NCI-H1105 (cell line): ENCODE data around the gene LRP1B.
"Not testable (repeated sequence)": the region's sequence is repeated elsewhere in the genome, so short reads cannot be mapped to it uniquely, and the experiment has no call there.

Experiments used
- DNase-seq: peaks from one replicate; lab custom pipeline; 2025; lab: John Stamatoyannopoulos, UW

LRP1B gene

DNA sequence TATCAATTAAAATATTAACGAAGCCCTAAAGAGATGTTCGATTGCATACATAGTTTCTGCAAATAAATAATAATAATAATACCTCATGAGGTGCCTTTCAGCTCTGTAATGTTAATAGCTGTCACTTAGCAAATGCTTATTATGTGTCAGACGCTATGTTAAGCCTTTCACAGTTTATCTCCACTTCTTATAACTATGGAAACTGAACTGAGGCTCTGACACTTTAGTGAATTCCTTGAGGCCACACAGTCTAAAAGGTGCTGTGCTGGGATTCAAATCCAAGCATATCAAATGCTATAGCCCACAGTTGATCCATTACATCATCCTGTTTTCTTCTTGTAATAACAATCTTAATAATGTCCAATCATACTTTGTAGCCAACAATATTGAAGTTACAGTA, 1779.1 kb downstream of the LRP1B start:
- DNase-seq: no peak

DNA sequence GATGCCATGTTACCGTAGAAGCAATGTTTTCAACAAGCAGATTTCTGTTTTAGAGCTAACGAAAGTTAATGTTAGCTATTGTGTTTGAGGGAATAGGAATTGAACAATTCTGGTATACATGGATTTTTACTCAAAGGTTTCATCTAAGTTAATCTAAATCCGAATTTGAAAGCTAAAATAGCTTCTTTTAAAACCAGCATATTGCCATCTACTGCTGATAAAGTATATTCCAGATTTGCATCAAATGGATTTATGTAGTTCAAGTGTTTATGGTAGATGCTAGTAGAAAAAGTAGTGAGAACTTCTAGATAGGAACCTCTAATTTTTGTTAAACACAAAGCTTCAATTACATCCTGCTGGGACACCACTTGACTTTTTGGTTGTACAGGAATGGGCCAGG, 1781.1 kb downstream of the LRP1B start:
- no peak for DNase-seq

DNA sequence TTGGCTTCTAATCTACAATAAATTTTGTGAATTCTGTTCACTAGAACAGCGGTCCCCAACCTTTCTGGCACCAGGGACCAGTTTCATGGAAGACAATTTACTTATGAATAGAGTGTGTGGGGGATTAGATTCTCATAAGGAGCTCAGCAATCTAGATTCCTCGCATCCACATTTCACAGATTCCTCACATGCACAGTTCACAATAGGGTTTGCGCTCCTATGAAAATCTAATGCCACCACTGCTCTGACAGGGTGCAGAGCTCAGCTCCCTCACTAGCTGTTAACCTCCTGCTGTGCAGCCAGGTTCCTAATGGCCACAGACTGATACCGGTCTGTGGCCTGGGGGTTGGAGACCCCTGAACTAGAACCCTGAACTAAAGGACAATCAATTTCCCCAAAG, 1782.0 kb downstream of the LRP1B start:
- no peak for DNase-seq

DNA sequence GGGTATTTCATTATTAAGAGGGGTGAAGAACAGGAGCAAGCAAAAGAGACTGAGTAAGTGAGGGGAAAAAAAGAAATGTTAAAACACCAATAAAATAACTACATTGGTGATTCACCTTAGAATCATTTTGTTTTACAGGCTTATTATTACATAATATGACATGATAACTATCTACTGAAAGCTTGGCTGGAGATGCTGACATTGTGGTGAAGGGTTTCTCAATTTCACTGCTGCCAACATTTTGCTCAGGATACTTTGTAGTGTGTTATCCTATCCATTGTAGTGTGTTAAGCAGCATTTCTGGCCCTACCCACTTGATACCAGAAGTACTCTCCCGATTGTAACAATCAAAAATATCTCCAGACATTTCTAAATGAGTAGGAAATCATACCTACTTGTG, 1786.0 kb downstream of the LRP1B start:
- no peak for DNase-seq

DNA sequence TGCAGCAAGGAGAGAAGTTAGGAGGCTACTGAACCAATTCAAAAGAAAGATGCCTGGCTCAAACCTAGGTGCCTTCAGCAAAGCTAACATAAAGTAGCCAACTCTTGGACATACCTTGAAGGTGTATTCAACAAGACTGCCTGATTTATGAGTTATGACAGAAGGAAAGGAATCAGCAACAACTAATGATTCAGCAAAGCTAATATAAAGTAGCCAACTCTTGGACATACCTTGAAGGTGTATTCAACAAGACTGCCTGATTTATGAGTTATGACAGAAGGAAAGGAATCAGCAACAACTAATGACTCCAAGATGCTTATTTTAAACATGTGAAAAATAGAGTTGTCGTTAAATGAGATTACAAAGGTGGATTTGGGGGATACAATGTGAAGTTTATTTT, 1786.5 kb downstream of the LRP1B start:
- not testable (repeated sequence) for DNase-seq

DNA sequence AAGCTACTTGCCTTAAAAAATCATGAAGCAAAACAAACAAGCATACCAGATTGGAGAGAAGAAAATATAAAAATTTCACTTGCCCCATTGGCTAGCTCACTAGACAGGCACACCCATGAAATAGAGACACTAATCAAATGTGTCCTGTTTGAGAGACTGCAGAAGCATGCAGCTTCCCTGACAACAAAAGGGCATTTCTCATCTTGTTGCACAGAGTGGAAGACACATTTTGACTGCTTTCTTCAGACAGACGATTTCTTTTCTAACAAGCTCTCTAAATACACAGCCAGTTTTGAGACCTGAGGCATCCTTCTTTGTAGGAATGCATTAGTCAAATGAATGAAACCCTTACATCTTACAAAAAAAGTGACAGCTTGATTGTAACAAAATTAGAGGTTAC, 1792.0 kb downstream of the LRP1B start:
- DNase-seq: no peak

DNA sequence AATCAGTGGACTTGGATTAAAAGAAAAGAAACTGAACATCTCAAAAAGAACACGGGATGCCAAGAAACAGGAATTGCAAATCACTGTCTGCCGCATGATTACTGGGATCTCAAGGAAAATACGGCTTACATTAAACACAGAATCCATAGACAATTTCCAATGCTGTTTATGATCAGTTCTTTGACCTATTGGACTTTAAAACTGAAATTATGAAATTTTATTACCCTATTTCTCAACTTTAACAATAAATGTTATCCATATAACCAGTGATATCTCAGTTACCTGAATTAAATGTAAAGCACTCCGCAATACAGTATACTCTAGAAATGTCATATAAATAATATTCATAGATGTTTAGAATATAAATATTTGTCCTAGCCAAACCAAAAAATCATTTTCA, 1793.8 kb downstream of the LRP1B start:
- no peak for DNase-seq

DNA sequence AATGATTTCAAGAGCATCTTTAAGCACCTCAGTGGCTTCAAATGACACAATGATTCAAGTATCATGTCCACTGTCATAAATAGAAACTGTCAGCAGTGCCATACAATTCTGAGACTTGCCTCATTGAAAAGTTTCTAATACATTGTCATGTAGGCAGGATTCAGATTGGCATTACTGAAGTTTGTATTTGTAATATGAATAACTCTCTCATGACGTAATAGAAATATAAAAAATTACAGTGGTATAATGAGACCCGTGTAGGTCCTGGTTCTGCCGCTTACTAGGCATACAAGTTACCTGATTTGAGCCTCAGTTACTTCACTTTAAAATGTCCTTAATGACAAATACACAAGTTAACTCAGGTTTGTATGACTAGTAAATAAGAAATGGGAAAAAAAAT, 1814.5 kb downstream of the LRP1B start:
- no peak for DNase-seq

DNA sequence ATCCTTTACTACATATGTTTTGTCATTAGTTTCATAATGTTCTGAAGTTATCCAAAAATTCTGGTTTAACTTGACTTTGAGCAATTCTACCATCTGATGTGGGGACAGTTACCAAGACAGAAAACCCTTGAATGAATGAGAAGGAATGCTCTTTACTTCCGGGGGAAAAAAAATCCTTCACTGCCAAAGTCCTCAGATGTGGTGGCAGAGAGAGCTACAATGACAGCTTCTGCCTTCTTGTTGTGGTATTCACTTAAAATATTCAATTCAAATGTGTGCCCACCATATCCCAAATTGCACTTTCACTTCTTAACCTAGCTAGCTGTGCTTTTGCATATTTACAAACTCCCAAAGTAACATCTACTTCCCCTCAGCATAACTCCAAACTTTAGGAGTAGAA, 1818.9 kb downstream of the LRP1B start:
- DNase-seq: no peak

DNA sequence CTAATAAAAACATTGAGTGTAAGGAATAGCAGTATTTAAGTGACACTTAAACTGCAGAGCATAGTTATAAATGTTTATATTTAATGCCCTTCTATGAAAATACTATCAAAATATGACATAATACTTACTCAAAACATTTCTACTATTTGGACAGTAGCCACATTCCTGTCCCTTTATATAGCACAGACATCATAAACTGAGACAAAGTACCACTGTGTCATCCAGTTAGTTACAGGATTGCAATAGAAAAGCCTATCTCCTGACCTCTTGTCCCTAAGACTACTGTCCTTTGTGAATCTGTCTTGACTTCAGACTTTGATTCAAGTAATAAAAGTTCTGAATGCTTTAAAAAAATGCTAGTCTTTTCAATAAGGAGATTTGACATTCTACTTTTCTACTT, 1822.1 kb downstream of the LRP1B start:
- DNase-seq: no peak

DNA sequence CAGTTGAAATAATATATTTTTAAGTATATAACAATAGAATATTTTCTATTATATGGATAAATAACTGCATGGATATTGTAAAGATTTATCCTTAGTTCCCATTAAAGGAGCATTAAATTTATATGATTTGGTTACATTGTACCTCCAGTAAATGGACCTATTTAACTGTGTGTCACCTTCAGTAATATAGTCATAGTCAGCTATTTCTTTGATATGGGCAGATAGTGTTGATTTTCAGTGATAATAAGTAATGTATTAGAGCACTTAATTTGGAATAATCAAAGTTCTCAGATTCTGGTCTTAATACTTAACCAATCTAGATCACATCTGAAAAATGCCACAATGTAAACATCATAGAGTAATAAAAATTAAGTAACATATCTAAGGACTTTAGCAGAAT, 1823.3 kb downstream of the LRP1B start:
- DNase-seq: no peak

DNA sequence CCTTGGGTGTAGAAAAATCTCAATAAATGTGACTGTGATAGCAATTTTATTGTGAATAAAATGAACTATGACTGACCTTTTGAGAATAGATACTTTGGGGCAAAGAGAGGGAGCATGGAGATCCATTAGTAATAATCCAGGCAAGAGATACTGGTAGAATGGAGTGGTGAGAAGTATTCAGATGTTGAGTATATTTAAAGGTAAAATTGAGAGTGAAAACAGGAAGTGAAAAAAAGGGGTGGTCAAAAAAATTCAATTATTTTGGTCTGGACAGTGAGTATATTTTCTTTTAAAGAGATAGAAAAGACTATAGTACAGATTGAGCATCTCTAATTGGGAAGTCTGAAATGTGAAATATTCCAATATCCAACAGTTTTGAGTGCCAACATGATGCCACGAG, 1835.0 kb downstream of the LRP1B start:
- DNase-seq: no peak

DNA sequence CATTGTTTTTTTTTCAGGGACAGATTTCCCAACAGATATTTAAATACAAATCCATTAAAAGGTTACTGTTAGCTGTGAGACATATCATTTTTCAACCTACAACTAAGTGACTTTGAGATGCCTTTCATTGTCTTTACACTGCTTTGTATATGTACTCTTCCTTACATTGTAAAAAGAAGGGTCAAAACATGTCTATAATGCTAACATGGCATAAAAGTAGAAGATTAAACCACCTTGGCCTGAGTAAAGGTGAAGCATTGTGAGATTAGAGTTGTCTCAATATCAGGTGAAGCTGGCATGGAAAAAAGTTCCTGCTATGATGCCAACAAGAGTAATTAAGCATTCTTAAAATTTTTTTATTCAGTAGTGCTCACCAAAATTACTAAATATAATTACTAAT, 1842.1 kb downstream of the LRP1B start:
- no peak for DNase-seq

DNA sequence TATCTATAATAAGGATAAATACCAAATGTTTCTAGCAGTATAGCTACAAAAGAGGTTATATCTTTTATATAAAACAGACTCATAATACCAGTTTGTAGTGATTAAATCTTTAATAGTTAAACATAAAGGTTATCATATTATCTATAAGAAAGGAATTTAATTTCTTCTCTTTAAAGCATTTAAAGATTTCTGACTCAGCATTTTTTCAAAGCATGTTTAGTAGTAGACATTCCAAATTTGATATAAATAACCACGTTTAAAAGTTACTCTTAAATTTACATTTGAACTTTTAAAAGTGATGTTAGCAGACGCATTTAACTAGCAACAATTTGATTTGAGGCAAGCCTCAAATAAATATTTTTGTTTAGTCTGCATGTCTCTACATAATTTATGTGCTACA, 1842.6 kb downstream of the LRP1B start:
- DNase-seq: no peak

DNA sequence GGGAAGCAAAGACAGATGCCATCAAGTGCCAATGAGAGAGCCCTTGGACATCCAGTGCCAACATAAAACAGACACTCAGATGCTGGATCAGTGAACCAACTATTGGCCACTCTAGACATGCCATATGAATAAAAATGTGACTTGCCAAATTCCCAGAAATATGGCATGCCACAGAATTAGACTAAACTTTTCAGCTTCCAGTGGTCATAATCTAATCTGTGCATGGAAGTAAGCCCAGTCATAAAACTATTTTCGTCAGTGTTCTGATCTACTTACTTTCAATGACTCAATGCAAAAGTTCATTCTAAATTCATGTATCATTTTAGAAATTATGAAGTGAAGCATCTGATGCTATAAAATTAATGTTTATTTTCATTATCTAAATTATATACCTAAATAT, 1844.4 kb downstream of the LRP1B start:
- DNase-seq: no peak

DNA sequence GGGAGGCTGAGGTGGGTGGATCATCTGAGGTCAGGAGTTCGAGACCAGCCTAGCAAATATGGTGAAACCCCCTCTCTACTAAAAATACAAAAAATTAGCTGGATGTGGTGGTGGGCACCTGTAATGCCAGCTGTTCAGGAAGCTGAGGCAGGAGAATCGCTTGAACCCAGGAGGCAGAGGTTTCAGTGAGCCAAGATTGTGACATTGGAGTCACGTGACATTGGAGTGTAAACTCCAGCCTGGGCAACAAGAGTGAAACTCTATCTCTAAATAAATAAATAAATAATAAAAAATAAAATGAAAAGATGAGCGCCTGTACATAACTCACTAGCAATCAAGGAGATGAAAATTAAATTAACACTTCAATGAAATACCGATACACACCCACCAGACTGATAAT, 1853.5 kb downstream of the LRP1B start:
- not testable (repeated sequence) for DNase-seq

DNA sequence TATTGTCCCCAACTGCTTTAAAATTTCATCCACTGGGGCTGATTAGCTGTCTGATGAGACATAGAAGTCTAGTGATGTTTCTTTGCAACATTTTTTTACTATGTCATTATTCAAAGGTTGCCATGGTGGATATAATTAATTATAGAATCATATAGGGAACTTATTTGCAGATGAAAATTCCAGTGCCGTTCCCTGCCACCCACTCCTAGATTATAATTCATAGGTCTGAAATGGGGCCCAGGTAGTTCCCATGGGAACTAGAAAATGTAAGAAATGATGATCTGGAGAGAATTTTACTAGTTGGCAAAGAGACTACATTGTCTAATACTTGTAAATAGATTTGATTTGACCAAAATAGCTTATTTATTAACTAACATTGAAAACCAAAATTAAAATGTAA, 1854.2 kb downstream of the LRP1B start:
- no peak for DNase-seq

DNA sequence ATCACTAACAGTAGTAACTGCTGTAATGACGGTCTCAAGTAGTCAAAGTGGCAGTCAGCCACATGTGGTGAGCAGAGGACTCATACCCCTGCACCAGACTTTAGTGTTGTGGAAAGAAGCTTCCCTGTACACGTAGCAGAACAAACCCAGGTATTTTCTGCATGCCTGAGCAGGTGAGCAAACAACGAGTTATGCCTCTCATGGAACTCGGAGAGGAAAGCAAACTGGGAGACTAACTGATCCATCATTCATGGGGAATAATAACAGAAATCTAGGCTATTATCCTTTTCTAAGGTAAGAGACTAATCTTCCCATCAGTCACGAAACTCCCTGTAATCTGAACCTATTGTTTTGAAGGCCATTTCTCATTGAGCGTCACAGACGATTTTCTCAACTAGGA, 1855.4 kb downstream of the LRP1B start:
- DNase-seq: no peak

DNA sequence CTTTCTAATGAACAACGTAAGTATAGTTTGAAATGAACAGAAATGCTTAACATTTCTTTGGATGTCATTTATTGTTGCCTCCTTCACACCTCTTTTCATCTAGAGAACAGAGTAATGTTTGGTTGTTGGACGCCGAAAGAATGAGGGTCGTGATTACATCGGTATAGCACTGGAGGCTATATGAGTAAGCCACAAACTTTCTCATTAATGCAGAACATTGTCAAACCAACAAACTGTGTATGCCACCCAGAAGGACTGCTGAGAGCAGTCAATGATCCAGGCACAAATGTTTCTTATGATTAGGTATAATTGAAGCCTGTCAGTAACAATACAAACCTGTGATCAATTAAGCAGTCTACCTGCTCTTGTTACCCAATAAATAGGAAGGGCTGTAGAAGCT, 1855.9 kb downstream of the LRP1B start:
- no peak for DNase-seq

DNA sequence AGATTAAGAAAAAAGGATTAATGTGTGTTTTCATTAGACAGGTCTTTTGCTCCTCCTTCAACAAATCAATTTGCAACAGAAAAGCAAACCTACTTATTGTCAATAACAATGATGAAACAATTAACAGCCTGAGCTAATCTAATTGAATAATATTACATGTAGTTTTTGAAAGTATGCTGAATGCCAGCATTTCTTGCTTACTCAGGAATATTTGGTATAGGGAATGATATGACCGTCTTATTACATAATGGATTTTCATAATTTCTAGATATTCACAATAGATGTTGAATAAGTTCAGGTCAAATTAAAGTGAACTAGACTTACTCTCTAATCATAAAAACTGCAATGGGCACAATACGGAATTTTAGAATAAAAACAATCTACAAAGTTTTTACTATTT, 1856.9 kb downstream of the LRP1B start:
- DNase-seq: no peak

DNA sequence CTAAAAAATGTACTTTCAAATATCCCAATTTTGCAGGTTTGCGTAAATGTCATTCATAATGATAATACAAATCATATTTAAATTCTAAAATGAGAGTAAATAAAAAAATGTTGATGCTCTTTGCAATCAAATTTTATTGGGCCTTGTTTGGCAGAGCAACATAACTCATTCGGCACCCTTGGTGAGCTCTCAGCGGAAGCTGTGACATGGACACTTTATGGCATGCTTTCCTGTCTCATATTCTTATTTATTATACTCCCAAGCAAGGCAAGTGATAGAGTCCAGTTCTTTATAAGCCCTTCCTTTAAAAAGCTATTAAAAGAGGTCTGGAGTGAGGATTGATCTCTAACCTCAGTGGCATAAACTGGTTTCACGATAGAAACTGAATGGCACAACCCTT, 1857.4 kb downstream of the LRP1B start:
- DNase-seq: no peak

DNA sequence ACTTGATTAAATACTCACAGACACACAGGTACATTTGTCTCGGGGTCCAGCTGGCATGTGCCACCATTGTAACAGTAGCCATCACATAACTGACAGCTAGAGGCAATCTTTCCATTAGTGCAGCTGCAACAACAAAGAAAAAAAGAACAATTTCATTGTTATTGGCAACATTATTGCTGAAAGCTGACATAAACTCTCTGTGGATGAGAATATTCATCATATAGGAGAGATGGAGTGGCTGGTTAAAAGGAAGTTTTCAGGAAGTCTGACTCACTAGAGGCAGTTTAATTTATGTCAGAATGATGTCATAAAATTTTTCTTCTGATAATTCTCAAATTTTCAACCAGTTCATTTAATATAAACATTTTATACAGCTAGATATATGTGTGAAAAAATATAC, 1860.6 kb downstream of the LRP1B start:
- DNase-seq: no peak

DNA sequence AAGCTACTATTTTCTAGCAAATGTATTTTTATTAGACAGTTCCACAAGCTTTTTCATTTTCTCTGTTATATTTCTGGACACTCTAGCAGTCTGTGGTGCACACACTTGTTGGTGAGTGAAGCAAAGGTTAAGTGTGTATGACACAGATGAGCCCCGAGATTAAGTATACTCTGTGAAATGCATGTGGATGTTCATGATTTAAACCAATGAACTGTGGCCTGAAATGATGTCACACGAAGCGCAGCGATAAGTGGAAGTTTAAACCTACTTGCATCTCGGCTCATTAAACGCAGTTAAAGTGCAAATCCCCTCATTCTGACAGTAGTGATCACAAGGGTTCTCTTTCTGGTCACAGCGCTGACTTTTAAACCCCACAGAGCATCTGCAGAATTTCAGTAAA, 1861.8 kb downstream of the LRP1B start:
- no peak for DNase-seq

DNA sequence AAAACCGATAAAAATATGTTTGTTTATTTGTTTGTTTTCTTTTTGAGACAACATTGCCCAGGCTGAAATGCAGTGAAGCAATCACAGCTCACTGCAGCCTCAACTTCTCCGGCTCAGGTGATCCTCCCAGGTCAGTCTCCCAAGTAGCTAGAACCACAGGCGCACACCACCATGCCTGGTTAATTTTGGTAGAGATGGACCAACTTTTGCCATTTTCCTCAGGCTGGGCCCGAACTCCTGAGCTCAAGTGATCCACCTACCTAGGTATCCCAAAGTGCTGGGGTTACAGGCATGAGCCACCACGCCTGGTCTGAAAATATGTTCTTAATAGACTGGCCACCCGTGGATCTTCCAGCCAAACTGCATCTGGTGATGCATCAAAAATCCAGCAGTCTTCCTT, 1867.9 kb downstream of the LRP1B start:
- no peak for DNase-seq

DNA sequence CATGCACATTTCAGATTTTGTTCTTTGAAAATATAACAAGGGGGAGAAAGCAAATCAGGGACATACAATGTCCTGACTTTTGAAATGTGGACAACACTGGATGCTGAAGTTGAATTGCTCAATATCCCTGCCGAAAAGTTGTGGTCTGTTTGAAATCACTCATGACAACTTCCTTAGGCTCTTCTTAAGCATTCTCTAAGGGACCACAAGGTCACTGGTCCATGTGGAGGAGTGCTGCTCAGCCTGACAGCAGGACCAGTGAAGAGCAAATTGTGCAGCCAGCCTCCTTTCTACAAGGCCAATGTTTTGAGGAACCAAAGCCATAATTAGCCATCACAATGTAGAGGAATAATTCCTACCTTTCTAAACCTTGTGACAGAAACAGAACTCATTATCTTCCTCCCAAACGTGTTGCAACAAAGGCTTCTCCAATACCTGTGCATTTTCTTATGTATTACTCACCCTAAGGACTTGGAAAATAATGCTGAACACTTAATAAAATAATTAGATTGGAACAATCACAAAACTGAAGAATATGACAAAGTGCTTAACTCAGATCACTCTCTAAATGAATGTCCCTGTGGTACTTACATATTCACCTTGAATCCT, 1873.0 kb downstream of the LRP1B start:
- DNase-seq: no peak
